ENCODE measurements around the gene PTPN7.

DNA sequence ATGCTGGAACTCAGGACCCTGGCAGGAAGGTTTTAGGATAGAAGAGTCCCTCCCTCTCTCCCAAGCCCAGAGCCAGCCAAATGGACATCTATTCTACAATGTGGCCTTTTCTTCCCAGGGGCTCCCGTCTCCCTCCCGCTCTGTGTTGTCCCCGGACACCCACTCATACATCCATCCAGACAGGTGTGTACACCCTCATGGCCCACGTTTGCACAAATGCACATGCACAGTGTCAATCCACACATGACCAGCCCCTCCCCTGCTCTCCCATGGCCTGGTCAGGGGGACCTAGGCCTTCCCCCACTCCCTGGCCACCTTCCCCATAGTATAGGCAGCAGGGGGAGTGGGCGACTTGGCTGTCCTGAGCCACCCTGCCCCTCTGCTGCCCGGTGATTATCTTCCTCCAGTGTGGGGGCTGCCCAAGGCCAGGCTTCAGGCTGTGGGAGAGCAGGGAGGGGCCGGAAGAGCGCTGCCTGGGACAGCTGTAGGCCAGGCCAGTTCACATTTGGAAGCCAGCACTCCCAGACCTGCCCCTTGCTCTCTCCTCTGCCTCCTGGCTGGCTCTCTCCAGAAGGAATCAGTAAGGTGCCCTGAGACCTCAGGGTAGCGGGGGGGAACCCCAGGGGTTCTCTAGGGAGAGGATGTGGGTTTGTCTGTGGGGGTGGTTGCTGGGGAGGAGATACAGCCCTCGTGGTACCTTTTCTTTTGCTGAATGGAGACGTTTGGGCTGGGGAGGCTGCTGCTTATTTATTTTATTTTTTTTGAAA lies 4.1 kb upstream of the PTPN7 start:
- TF ChIP-seq, protein P1, sequence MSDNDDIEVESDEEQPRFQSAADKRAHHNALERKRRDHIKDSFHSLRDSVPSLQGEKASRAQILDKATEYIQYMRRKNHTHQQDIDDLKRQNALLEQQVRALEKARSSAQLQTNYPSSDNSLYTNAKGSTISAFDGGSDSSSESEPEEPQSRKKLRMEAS (IDR thresholded peaks at IDR 0.05; ENCODE audit: low read depth) = no peak
- TF ChIP-seq SMC3 (IDR thresholded peaks at IDR 0.05; ENCODE audit: low read depth, low read length) (no peak), RAD21 (IDR thresholded peaks at IDR 0.05; ENCODE audit: low read length) (no peak), EP300 (IDR thresholded peaks at IDR 0.05; ENCODE audit: borderline replicate concordance in 1 of 2, low read depth in 1 of 2, low read length in 1 of 2) (no peak), EZH2phosphoT487 (IDR thresholded peaks at IDR 0.05; ENCODE audit: borderline replicate concordance, low read depth) (no peak), POLR2AphosphoS5 (IDR thresholded peaks at IDR 0.05; ENCODE audit: low read depth, low read length) (no peak), NFIC (IDR thresholded peaks at IDR 0.05; ENCODE audit: borderline replicate concordance) (no peak), SIN3A (IDR thresholded peaks at IDR 0.05; ENCODE audit: borderline replicate concordance, low read depth, low read length) (no peak), PBX3 (IDR thresholded peaks at IDR 0.05) (no peak), RCOR1 (IDR thresholded peaks at IDR 0.05; ENCODE audit: low read length) (no peak)
- TF ChIP-seq, protein P2, sequence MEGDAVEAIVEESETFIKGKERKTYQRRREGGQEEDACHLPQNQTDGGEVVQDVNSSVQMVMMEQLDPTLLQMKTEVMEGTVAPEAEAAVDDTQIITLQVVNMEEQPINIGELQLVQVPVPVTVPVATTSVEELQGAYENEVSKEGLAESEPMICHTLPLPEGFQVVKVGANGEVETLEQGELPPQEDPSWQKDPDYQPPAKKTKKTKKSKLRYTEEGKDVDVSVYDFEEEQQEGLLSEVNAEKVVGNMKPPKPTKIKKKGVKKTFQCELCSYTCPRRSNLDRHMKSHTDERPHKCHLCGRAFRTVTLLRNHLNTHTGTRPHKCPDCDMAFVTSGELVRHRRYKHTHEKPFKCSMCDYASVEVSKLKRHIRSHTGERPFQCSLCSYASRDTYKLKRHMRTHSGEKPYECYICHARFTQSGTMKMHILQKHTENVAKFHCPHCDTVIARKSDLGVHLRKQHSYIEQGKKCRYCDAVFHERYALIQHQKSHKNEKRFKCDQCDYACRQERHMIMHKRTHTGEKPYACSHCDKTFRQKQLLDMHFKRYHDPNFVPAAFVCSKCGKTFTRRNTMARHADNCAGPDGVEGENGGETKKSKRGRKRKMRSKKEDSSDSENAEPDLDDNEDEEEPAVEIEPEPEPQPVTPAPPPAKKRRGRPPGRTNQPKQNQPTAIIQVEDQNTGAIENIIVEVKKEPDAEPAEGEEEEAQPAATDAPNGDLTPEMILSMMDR (IDR thresholded peaks at IDR 0.05) = no peak
